HG03442 (cell line): ENCODE data around the gene ADGRL1.

ENCODE experiments used
- ATAC-seq: cut with Tn5 transposase; IDR thresholded peaks from one replicate; pipeline ENCODE4 v1.9.1; 2021; ENCODE audit warnings: mild to moderate bottlenecking, moderate library complexity; ENCODE audit not compliant: unreplicated experiment

Gene ADGRL1

DNA sequence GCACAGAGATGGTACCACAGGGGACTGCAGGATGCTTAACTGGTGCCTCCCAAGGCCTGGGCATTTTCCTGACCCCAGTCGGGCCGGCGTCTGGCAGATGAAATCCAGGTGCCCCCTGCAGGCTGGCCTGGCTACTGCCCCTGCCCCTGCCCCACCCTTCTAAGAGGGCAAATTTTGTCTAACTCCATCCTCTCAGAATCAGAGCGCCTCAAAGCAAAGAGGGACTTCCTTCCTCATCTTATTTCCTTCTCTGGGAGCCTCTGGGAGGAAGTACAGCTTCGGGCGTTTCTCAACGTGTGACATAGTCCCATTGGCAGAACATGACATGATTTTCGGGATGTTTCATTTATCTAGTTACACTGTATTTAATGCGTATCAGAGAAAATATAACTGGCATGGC lies 91.1 kb downstream of the ADGRL1 start:
- ATAC-seq: no peak

DNA sequence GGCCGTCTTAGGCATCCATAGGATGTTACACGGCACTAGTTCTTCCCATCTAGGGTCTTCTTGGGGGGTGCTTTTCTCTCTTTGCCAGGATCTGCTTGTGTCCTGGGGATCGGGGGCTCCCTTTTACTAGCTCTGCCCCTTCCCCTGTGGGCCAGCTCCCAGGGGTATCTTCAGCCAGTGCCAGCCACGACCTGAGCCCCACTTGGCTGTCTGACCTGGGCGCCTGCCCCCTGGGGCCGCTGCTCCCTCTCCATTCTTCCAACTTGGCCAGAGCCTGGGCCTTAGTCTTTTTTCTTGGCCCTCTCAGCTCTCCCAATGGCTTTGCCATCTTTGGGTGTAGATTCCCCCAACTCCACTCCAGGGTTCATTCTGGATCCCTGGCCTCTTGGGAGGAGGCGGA lies 91.5 kb downstream of the ADGRL1 start:
- ATAC-seq: no peak

DNA sequence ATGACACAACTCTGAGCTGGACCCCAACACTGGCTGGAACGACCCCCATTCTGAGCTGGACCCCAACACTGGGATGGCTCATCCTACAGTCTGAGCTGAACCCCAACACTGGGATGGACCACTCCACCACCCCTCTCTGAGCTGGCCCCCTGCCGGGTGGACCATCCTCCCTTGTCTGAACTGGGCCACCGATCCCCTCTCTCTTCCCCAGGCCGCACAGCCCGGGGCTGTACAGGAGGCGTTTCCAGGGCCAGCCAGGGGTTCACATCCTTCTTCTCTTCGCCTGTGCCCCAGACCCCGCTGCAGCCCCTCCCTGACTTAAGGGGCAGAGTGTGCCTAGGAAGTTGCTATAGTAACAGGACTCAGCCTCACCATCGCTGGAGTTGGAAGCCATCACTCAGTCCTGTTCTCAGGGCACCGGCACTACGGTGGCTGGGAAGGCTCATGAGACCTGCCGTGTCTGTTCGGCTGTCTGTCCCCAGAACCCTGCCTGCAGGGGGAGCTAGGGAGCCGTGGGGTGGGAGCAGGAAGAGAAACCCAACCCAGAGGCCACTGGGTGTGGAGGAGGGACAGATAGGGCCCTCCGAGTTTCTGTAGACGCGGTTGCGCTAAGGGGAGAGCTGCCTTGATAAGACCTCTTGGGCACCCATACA lies 92.1 kb downstream of the ADGRL1 start:
- ATAC-seq: no peak

DNA sequence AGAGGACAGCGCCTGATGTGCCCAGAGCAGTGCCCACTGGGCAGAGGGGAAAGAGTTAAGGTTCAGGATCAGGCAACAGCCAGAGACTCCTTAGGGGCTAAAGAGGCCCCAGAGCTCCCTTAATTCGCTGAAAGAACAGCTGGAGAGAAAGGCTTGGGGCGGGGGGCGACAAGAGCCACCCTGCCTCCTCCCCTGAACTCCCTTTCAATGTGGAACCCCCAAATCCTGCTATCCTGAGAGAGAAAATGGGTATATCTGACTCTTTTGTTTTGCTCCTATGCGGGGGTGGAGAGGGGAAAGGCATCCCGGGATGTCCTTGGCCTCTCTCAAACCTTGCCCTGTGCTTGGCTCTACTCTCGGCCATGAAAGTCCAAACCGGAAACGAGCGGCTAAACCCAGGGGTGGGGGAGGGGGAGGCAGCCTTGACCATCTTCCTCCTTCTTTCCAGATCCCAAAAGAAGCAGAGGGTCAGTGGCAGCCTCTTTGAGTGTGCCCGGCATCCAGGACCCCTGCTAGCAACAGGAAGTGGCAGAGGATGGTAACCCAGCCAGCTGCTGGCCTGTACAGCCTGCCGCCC lies 93.1 kb downstream of the ADGRL1 start:
- no peak for ATAC-seq

DNA sequence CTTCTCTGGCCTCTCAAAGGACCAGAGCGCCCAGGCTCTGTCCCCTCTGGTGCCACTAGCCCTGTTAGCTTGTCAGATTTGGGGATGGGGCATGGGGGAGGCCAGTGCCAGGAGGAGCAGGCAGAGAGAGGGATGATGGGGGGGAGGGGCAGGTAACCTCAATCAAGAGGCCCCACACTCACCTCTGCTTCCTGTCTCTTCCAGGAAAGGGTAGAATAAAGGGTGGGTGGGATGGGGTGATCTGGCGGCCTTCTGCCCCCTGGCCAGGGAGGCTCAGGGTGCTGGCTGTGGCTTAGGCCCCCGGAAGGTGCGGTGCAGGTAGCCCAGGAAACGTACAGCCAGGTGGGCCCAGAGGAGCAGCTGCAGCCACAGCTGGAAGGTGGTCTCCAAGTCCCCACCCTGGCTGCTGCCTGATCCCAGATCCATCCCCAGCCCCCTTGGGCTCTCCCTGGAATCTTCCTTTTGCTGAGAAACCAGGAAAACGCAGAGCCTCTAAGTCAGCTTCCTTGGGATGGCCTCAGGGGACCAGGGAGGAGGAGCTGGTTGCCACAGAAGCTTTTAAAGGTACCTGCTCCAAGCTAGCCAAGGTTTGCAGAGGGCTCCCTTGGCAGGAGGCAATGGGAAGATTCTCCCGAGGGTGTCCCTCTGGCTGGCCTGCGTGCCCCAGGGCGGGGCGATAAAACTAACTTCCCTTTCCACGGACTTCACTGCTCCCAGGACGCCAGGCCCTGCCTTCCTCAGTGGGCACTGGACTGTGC lies 93.7 kb downstream of the ADGRL1 start:
- ATAC-seq: no peak

DNA sequence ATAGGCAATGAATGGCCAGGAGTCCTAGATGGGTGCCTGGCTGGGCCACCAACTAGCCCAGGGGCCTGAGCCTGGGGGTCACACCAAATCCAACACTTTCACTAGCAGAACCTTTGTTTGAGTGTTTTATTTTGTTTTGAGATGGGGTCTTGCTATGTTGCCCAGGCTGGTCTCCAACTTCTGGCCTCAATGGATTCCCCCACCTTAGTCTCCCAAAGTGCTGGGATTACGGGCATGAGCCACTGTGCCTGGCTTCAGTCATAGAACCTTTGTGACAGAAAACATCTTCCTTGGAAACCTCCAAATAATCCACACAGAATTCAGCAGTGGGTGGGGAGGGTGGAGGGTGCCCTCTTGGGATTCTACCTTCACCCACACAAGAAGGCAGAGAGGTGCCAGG lies 94.5 kb downstream of the ADGRL1 start:
- ATAC-seq: no peak

DNA sequence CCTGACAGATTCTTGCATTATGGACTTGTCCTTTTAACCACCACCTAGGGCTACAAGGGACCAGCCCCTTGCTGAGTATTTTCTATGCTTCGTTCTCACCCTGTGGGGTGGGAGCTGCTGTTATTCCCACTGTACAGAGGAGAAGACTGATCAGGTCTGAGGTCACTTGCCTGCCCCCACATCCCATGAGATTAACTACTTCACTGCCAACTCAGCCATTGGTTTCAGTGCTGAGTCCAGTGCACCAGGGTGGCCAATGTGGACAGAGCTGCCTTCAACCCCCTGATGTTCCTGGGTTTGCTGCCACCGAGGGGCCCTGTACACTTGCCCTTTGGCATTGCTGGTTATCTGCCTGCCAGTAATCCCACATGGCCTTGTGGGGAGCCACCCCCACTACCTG lies 95.3 kb downstream of the ADGRL1 start:
- ATAC-seq: no peak

DNA sequence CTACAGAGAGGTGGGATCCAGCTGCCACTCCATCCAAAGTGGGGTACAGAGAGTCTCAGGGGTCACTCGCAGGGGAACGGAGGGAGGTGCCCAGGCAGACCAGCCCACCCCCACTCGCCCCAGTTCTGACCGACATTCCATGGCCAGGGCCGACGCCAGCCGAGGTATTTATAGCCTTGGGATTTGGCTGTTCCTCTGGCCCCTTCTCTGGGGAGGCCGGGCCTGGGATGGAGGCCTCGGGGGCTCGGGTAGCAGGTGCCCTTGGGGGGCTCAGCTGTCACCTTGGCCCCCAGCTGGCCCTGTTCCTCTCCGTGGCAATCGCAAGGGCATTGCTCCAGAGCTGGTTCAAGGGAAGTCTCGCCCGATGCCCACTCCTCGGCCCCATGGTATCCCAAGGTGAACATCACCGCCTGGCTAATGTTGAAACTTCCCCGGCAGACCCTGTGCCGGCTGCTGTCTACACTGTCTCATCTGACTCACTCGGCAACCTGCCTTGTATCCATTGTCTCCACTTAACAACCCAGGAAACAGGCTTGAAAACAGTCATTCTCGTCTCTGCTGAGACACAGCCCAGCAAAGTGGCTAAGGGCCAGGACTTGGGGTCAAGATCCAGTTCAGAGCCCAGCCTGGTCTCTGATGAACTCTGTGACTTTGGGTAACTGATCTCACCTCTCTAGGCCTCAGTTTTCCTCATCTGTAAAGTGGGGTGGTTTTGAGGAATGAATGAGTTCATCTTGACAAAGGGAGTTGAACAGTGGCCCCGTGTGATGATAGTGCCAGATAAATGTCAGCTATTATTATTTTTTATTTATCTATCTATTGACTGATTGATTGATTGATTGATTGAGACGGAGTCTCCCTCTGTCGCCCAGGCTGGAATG lies 98.1 kb downstream of the ADGRL1 start:
- ATAC-seq: no peak

DNA sequence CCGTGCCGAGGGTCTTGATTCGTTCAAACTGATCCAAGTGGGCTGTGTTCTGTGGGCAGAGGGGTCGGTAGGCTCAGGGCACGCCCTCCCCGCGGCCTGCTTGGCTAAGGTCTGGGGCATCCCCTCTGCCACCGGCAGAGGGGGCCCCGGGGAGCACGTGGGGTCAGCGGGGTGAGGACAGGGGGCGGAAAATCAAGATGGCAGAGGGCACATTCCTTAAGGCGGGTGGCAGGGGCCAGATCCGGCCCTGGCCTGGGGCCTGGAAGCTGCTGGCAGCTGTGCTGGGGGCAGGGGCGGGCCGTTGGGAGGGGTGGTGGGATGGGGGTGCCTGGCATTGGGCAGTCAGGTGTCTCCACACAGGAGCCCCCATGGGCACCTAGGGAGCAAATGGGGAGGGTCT lies 99.1 kb downstream of the ADGRL1 start:
- ATAC-seq: no peak

DNA sequence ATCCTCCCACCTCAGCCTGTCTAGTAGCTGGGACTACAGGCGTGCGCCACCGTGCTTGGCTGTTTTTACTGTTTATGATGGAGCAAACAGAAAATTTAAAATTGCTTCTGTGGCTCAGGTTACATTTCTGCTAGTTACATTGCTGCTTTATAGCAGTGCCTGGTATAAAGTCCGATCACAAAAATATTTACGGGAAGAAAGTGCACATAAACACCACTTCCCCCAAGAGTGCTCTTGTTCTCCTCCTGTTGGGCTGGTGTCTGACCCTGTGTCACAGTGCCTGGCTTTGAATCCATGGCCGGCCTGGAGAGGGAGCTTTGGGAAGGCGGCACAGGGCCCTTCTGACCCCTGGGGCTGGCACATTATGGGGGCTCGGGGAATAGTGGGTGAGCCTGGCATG lies 100.3 kb downstream of the ADGRL1 start:
- ATAC-seq: no peak

DNA sequence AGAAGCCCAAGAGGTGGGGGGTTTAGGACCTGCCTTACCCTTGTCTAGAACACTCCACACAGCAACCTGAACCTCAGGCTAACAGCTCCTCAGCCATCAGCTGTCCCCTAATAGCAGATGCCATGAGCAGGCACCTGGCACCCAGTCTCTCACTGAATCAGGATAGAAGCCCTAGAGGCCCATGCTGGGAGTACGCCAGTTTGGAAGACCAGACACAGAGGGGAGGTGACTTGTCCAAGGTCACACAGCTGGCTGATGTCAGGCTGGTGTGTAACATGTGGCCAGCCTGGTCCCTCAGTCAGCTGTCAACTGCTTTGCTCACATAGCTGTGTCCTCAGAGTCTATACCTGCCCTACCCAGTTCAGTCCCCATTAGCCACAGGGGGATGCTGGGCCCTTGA lies 102.7 kb downstream of the ADGRL1 start:
- ATAC-seq: no peak

DNA sequence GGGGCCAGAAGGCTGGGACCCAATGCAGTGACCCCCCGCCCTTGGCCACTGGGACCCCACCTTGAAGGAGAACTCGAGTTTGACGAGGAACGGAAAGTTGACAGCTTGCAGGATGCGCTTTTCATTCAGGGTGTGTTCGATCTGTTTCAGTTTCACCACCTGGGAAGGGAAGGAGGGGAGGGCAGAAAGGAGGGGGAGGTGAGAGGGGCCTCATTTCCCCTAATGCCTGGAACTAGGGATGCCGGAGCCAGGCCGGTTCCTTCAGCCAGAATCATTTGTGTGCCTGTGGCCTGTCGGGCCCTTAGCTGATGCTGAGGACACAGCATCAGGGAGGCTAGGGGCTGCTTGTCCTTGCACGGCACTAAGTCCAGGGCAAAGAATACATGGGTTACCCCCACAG lies 103.2 kb downstream of the ADGRL1 start:
- no peak for ATAC-seq

DNA sequence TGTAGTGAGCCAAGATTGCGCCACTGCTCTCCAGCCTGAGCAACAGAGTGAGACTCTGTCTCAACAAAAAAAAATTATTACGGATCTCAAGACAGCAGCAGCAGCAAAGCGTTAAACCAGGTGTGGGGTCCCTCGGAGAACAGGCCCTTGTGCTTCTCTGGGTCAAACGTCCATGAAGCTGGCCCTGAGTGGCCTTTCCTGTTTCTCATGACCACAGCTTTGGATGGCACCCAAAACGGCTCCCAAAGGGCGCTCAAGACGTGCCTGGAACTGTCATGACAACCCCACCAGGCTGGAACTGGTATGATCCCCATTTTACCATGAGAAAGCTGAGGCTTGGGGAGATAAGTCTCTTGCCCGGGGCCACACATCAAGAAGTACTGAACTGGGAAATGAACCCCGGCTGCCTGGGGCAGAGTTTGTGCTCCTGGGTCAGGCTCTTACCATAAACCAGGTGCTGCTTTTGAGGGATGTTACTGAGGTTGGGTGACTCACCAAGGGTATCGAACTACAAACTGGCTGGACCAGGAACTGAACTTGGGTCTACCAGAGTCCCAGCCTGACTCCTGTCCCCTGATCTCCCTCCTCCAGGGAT lies 103.8 kb downstream of the ADGRL1 start:
- ATAC-seq: no peak

DNA sequence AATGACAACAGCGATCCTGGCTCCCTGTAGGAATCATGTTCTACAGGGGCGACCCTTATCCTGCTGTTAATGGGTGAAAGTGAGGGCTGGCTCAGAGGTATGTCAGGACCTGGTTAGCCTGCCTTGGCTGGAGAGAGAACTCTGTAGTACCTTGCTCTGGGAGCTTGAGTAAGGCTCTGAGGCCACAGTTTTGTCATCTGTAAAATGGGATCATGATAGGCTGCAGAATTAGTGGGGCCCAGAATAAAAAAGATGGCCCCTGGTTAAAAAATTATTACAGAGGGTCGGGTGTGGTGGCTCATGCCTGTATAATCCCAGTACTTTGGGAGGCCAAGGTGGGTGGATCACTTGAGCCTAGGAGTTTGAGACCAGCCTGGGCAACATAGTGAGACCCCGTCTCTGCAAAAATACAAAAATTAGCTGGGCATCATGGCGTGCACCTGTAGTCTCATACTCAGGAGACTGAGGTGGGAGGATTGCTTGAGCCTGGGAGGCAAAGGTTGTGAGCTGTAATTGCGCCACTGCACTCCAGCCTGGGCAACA lies 104.9 kb downstream of the ADGRL1 start:
- no peak for ATAC-seq
